GM21515 (cell line): ENCODE data around the gene BICRAL.
"Not testable (repeated sequence)": the region's sequence is repeated elsewhere in the genome, so short reads cannot be mapped to it uniquely, and the experiment has no call there.

ENCODE experiments used
- ATAC-seq: cut with Tn5 transposase; IDR thresholded peaks from one replicate; pipeline ENCODE4 v1.9.1; 2021; ENCODE audit not compliant: unreplicated experiment

BICRAL gene, protein sequence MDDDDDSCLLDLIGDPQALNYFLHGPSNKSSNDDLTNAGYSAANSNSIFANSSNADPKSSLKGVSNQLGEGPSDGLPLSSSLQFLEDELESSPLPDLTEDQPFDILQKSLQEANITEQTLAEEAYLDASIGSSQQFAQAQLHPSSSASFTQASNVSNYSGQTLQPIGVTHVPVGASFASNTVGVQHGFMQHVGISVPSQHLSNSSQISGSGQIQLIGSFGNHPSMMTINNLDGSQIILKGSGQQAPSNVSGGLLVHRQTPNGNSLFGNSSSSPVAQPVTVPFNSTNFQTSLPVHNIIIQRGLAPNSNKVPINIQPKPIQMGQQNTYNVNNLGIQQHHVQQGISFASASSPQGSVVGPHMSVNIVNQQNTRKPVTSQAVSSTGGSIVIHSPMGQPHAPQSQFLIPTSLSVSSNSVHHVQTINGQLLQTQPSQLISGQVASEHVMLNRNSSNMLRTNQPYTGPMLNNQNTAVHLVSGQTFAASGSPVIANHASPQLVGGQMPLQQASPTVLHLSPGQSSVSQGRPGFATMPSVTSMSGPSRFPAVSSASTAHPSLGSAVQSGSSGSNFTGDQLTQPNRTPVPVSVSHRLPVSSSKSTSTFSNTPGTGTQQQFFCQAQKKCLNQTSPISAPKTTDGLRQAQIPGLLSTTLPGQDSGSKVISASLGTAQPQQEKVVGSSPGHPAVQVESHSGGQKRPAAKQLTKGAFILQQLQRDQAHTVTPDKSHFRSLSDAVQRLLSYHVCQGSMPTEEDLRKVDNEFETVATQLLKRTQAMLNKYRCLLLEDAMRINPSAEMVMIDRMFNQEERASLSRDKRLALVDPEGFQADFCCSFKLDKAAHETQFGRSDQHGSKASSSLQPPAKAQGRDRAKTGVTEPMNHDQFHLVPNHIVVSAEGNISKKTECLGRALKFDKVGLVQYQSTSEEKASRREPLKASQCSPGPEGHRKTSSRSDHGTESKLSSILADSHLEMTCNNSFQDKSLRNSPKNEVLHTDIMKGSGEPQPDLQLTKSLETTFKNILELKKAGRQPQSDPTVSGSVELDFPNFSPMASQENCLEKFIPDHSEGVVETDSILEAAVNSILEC

DNA sequence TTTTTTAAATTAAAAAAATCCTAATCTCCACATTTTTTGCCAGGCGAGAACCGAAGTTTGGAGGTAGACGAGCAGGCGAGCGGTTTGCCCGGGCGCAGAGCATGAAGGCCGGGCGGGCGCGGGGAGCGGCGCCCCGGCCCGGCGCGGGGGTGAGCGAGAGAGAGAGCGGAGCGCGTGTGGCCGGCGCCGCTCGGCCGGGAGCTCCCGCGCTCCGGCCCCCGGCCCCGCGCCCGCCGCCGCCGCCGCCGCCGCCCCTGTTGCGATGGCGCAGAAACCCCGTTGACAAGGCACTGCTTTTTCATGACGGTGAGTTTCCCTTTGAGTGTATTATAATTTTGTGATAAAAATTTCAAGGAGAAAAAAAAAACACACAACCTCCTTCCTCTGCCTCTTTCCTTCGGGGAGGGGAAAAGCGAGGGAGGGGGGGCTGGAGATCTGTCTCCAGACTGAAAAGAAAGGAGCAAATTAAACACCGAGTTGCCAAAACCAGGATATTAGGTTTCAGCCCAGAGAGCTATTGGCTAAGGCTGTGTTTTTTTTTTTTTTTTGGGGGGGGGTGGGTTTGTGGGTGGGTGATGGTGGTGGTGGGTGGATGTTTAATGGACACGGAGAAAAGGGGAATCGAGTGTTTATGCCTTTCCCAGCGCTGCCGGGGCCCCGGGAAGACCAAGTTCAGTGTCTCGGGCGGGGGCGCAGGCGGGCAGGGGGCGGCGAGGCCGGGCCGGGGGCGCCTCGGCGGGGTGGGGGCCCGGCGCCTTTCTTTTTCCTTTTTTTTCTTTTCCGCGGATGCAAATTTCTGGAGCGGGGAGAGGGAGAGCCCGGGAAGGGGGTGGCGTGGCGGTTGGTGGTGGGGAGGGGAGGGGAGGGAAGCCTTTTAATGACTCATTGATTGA, at the start of gene BICRAL:
TSS of gene BICRAL (plus strand) at position 257 of the 893 bp plus-strand sequence. CDS start 39,971 bp downstream, outside the sequence.
- ATAC-seq: no peak

DNA sequence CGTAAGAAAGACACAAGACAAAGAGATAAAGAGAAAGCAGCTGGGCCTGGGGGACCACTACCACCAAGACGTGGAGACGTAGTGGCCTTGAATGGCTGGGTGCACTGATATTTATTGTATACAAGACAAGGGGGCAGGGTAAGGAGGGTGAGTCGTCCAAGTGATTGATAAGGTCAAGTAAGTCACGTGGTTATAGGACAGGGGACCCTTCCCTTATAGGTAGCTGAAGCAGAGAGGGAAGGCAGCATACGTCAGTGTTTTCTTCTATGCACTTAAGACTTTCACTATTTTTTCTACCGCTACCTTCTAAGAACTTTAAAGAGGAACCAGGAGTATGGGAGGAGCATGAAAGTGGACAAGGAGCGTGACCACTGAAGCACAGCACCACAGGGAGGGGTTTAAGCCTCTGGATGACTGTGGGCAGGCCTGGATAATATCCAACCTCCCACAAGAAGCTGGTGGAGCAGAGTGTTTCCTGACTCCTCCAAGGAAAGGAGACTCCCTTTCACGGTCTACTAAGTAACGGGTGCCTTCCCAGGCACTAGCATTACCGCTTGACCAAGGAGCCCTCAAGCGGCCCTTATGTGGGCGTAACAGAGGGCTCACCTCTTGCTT, 47.9 kb upstream of the BICRAL start:
- not testable (repeated sequence) for ATAC-seq

DNA sequence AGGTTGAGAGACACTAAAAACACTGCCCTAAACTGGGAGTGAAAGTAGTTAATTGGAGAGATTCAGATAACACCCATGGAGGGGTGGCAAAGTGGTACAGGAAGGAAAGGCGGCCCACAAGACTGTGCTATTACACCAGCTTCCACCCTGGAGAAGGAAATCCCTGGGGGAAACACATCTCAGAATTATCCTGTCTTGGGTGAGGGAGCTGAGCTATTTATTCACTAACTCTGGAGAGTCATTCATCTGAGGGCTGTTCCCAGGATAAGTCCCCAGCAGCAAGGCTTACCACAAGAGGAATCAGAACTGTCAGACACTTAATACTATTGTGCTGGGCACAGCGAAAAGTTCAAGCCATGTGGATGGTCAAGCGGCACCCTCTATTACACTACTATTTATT, 45.9 kb upstream of the BICRAL start:
- no peak for ATAC-seq

DNA sequence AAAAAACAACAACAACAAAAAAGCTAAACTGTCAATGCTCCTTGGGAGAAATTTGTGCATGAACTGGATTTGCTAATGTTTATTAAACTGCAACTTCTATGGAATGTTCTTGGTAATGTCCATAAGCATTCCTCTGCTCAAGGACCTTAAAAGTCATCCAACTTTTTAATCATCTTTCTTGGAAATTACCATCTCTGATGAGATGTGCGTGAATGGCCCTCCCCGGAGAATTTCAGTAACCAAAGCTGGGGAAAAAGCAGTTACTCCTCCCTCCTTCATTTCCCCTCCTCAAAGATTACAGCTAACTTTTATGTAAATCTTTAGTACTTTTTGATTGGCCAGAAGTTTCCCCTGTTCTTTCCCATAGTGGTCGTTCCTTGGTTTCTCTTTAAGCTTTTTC, 41.1 kb upstream of the BICRAL start:
- no peak for ATAC-seq

DNA sequence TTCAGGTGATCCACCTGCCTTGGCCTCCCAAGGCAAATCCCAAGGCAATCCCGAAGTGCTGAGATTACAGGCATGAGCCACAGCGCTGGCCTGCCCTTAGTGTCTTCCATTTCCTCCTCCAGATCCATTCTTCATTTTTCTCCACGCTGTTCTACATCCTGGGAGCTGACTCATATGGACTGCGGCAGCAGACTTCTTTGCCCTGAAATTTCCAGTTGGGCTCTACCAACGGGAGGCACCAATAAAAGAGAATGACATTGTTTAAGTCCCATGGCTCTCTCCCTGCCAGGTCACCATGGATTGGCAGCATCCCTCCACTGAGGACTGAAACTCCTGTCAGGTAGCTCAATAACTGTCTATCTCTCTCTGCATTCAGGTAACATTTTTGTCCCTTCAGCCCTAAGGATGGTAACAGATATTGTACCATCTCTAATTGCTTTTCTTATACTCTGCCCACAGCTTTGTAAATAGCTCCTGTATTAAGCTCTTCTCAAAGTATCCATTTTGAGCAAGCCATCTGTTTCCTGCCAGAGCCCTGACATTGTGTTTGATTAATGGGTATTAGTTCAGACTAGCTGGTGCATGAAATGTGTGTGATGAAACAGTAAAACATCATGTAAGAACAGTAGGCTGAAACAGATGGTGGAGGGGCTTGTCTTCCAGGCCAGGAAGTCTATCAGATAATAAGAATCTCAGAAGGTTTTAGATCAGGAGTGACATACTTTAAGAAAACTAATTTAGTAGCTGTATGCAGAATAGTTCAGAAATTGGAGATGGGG, 39.5 kb upstream of the BICRAL start:
- ATAC-seq: no peak

DNA sequence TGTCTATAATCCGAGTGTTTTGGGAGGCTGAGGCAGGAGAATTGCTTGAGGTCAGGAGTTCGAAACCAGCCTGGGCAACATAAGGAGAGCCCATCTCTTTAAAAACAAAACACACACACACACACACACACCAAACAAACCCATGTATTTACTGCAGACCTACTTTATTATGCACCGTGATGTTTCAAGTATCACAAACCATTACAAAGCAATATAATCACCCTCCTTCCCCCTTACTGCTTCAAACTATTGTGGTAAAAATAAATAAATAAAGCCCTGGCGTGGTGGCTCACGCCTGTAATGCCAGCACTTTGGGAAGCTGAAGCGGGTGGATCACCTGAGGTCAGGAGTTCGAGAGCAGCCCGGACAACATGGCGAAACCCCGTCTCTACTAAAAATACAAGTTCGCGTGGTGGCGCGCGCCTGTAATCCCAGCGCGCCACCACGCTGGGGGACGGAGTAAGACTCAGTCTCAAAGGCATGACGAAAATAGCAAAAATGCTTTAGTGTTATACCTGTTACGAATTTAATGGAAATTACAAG, 37.4 kb upstream of the BICRAL start:
- ATAC-seq: no peak

GRCh38 chr6:42745083-42745639, 36.7 kb upstream of the BICRAL start:
- no peak for ATAC-seq

DNA sequence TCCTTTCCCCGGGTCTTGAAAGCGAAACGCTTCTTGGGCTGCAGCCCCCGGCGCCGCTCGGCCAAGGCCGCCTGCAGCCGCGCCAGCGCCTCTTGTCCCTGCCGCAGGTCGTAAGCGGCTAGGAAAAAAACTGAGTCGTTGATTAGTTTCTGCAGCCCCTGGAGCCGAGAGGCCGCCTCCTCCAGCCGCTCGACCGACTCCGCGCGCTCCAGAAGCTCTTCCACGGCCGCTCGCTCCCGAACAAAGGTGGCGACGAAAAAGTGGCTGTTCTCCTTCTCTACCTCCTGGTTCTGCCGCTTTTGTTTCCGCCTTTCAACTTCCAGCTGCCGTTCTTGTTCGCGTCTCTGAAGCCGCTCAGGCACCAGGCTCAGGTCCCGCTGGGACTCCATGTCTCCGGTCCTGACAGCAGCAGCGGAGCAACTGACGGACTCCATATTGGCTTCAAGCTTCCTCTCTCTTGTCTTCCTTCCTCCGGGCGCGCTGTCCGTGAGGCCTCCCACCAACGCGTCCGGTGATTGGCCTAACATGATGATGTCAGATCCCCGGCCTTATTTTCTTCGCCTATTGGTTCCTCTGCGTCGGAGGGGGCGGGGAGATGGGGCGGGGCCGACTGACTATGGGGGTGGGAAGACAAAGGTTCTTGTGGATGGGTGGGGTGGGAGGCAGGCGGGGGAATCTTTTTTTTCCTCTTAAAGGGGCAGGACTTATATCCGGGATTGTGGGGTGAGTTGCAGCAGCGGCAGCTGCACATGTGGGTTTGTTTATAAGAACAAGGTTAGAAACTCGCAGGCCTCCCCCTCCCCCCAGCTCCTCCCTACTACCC, 36.0 kb upstream of the BICRAL start, which contains the start of gene TBCC:
TSS of gene TBCC (minus strand) at position 464 of the 823 bp plus-strand sequence. CDS start at position 434, 30 bp downstream.
- ATAC-seq: peak; percentile 85

- ATAC-seq: peak; percentile 46
Measured at GRCh38 chr6:42746463-42747391, 35.1 kb upstream of the BICRAL start.

DNA sequence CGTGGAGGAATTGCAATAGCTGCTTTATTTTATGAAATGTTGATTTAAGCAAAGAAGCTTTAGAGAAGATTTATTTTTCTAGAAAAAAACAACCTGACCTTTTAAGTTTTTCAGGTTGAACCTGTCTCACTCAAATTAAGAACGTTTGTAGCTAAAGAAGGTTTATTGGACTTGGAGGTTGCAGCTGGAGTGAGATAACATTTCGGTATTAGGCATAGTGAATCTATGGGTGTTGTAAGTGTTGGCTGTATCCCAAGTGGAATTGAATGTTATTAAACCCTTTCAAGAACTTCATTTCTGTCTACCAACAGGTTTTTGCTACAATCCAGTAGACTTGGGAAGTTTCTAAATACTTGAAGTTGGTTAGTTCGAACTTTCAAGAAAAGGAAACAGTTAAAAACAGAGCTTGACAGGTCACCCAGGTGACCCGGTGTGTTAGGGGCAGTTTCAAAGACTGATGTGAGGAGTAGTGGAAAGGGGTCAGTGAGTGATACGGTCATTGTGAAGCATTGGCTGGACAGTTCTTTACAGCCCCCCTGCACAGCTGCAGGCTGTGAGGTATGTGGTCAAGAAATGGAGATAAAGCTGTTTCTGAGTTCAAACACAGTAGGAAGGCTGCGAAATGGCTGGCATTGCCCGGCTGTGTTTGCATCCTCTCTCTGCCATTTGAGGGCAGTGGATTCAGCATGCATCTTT, 33.5 kb upstream of the BICRAL start:
- no peak for ATAC-seq

DNA sequence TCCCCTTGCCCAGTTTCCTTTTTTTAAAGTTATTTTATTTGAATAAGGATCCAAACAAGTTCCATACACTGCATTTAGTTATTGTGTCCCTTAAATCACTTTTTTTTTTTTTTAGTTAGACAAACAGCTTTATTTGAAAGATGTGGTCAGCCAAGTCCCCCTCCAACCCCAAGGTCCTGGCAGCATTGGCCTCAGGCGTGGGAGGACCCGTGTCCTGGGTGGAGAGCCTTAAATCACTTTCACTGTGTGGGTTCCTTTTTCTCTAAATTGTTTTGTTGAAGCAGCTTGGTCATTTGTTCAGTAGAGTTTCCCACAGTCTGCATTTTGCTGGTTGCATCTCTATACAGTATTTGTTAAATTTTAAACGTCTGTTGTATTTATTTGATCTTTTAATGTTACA, 30.8 kb upstream of the BICRAL start:
- no peak for ATAC-seq

DNA sequence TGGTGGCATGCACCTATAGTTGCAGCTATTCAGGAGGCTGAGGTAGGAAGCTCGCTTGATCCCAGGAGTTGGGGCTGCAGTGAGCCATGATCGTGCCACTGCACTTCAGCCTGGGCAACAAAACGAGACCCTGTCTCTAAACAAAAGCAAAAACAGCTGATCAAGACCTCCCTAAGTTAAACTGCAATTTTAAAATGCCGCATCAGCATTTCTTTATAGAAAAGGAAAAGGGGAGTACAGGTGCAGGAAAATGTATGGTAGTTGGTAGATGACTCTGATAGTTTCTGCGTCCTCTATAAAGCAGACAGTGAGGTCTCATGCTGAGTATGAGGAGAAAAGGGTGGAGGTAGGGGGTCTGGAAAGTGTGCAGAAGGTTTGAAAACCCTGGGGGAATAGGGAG, 27.1 kb upstream of the BICRAL start:
- ATAC-seq: no peak

DNA sequence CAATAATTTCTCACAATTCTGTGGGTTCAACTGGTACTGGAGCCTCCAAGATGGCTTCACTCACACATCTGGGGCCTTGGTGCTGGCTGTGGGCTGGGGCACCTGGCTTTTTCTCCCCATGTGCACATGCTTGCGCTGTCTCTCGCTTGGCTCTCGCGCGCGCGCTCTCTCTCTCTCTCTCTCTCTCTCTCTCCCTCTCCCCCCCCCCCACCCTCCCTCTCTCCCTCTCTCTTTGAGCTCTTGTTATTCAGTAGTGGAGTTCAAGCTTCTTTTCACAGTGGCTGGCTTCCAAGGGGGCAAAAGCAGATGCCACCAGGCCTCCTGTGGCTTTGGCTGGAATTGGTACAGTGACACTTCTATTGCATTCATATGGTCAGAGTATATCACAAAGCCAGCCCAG, 25.1 kb upstream of the BICRAL start:
- no peak for ATAC-seq

DNA sequence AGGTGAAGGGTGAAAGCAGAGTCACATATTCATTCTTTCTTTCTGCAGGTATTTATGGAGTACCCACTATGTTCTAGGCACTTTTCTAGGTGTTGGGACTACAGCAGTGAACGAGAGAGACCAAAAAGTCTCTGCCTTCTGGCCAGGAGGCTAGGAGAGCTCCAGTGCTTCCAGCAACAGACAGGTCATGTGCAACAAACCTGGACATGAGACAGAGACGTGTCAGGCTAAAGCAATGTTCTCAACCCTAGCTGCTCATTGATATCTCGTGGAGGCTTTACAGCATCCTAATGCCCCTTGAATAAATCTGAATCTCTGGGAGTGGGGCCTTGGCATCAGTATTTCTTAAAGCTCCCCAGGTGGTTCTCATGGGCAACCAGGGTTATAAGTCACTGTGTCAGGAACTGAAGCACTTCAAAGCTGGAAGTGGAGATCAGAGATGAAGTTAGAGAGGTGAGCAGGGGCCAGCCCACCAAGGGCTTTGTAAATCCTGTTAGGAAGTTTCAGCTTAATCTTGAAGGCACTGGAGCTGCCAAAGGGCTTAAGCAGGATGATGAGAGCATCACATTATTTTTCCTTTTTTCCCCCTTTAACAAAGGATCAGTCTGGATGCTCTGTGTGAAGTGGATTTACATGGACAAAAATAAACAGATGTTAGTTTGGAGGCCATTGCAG, 23.0 kb upstream of the BICRAL start:
- no peak for ATAC-seq

DNA sequence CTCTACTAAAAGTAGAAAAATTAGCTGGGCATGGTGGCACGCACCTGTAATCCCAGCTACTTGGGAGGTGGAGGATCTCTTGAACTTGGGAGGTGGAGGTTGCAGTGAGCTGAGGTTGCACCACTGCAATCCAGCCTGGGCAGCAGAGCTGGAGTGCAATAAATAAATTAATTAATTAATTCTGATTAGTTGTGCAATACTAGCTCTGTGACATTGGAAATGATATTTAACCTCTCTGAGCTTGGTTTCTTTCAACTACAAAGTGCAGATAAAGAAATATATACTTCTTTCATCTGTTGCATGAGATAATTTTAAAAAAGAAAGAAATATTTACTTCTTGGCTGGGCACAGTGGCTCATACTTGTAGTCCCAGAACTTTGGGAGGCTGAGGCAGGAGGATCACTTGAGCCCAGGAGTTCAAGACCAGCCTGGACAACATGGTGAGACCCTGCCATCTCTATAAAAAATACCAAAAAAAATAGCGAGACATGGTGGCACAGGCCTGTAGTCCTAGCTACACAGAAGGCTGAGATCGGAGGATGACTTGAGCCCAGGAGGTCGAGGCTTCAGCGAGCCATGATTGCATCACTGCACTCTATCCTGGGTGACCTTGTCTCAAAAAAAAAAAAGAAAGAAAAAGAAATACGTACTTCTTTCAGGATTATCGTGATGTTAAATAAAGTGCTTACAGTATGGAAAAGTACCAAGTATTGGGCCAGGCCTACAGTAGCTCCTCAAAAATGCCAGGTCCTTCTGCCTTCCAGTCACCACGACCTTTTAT, 20.4 kb upstream of the BICRAL start:
- ATAC-seq: no peak
